Suprapubic skin (tissue), 4 donors: ENCODE data around the gene RPS6KA2.

Experiments
- POLR2A ChIP-seq, 2 donors: fragments of 450-650 bp; IDR thresholded peaks; one replicate each; pipeline ENCODE4 v1.6.1; 2017; ENCODE audit warnings: antibody characterized with exemption in 2 of 2, mild to moderate bottlenecking in 2 of 2, moderate library complexity in 2 of 2
- POLR2AphosphoS5 ChIP-seq, 3 donors: sonication (generic); formaldehyde crosslinking; IDR thresholded peaks; one replicate each; pipeline ENCODE4 v1.6.1; 2017; ENCODE audit warnings: antibody characterized with exemption in 3 of 3
- TF ChIP-seq, protein P1 (sequence below), 2 donors: fragments of 200-600 bp in 1 of 2; fragments of 450-650 bp in 1 of 2; sonication (generic) in 1 of 2; IDR thresholded peaks; one replicate each; pipeline ENCODE4 v1.5.1; 2016 to 2019; ENCODE audit warnings: antibody characterized with exemption in 2 of 2, mild to moderate bottlenecking in 1 of 2, moderate library complexity in 1 of 2

DNA sequence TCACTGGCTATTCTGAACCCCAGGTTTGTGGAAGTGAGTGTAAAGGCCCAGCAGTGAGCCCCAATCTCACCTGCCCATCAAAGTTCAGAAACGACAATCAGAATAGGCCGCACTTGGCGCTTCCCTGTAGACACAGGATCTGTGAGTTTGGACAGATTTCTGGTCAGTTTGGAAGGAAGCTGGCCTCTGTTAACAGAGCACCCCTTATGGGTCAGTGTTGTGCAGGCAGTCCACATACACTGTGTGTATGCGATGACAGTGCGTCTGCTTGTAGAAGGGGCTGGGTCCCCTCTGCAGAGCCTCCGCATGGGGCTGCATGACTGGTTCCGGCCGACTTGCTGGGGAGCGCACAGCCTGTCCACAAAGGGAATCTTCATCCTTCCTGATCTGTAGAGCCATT is 240.9 kb downstream of the RPS6KA2 start:
- TF ChIP-seq, protein P1, sequence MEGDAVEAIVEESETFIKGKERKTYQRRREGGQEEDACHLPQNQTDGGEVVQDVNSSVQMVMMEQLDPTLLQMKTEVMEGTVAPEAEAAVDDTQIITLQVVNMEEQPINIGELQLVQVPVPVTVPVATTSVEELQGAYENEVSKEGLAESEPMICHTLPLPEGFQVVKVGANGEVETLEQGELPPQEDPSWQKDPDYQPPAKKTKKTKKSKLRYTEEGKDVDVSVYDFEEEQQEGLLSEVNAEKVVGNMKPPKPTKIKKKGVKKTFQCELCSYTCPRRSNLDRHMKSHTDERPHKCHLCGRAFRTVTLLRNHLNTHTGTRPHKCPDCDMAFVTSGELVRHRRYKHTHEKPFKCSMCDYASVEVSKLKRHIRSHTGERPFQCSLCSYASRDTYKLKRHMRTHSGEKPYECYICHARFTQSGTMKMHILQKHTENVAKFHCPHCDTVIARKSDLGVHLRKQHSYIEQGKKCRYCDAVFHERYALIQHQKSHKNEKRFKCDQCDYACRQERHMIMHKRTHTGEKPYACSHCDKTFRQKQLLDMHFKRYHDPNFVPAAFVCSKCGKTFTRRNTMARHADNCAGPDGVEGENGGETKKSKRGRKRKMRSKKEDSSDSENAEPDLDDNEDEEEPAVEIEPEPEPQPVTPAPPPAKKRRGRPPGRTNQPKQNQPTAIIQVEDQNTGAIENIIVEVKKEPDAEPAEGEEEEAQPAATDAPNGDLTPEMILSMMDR (IDR thresholded peaks at IDR 0.05) = no peak
- TF ChIP-seq POLR2AphosphoS5 (IDR thresholded peaks at IDR 0.05) (no peak), POLR2A (IDR thresholded peaks at IDR 0.05) (no peak)
